AML-193 (cell line): ENCODE results near the gene CUZD1.

Source experiments
- DNase-seq, 2 experiments: peaks; one replicate each; lab custom pipeline; 2025; lab: John Stamatoyannopoulos, UW

CUZD1 gene

GRCh38 chr10:122855745-122856144 lies 10.1 kb upstream of the CUZD1 start:
- no peak for DNase-seq

GRCh38 chr10:122854648-122855047 lies 9.0 kb upstream of the CUZD1 start:
- DNase-seq, result no peak

GRCh38 chr10:122853665-122854313 lies 8.1 kb upstream of the CUZD1 start:
- no peak for DNase-seq

GRCh38 chr10:122852261-122852660 lies 6.6 kb upstream of the CUZD1 start:
- DNase-seq, result no peak

GRCh38 chr10:122850705-122851640 lies 5.3 kb upstream of the CUZD1 start:
- no peak for DNase-seq

- no peak for DNase-seq
These were observed 4.4 kb upstream of the CUZD1 start for GRCh38 chr10:122849900-122850605.

GRCh38 chr10:122849090-122849489 lies 3.4 kb upstream of the CUZD1 start:
- DNase-seq, result no peak

- no peak for DNase-seq
These were observed 2.3 kb upstream of the CUZD1 start for GRCh38 chr10:122847782-122848604.

GRCh38 chr10:122844146-122844545 lies 1.5 kb downstream of the CUZD1 start:
- no peak for DNase-seq

GRCh38 chr10:122841569-122841968 lies 4.1 kb downstream of the CUZD1 start:
- no peak for DNase-seq

- no peak for DNase-seq
These were observed 6.2 kb downstream of the CUZD1 start for GRCh38 chr10:122839505-122839904.

- DNase-seq, result no peak
These were observed 6.8 kb downstream of the CUZD1 start for GRCh38 chr10:122838880-122839279.

- no peak for DNase-seq
These were observed 9.7 kb downstream of the CUZD1 start for GRCh38 chr10:122835908-122836307.

GRCh38 chr10:122830965-122831353 lies 14.7 kb downstream of the CUZD1 start:
- no peak for DNase-seq

GRCh38 chr10:122830273-122830964 lies 15.2 kb downstream of the CUZD1 start:
- DNase-seq, result no peak

- DNase-seq, result no peak
These were observed 16.2 kb downstream of the CUZD1 start for GRCh38 chr10:122829454-122829853.

GRCh38 chr10:122828716-122829255 lies 16.9 kb downstream of the CUZD1 start:
- no peak for DNase-seq

- DNase-seq, result no peak
These were observed 18.4 kb downstream of the CUZD1 start for GRCh38 chr10:122827302-122827701.

- DNase-seq, result no peak
These were observed 22.5 kb downstream of the CUZD1 start for GRCh38 chr10:122822973-122823690.

- no peak for DNase-seq
These were observed 23.8 kb downstream of the CUZD1 start for GRCh38 chr10:122821808-122822207.
